Stimulated activated memory B cell treated with anti-CD40 and anti-IgM and Interleukin-4, amounts not matched to agents 10 μg/mL and 1 μg/mL and 100 μg/mL, for 72 hours (primary cell): ENCODE data around the gene MIER3.

Experiments
- ATAC-seq: fragments of 150-1000 bp; cut with Tn5 transposase; 2 replicates; pipeline ENCODE4 v1.10.0; 2021
- H3K27ac Mint-ChIP-seq: one replicate; pipeline ENCODE4 v1.8.0; 2022; ENCODE audit warnings: mild to moderate bottlenecking, mixed read lengths
- H3K27me3 Mint-ChIP-seq: one replicate; pipeline ENCODE4 v1.8.0; 2022; ENCODE audit warnings: mixed read lengths
- H3K36me3 Mint-ChIP-seq: one replicate; pipeline ENCODE4 v1.8.0; 2022; ENCODE audit warnings: mixed read lengths
- H3K4me1 Mint-ChIP-seq: one replicate; pipeline ENCODE4 v1.8.0; 2022; ENCODE audit warnings: mixed read lengths
- H3K4me3 Mint-ChIP-seq: one replicate; pipeline ENCODE4 v1.8.0; 2022; ENCODE audit warnings: mild to moderate bottlenecking, moderate library complexity, mixed read lengths
- H3K9me3 Mint-ChIP-seq: one replicate; pipeline ENCODE4 v1.8.0; 2022; ENCODE audit warnings: mixed read lengths

The MIER3 gene

GRCh38 chr5:56977021-56977420 is 25.1 kb upstream of the MIER3 start:
- H3K36me3 Mint-ChIP-seq: no peaks in the 10 kb centered on the region
- ATAC-seq: no peak
- H3K27me3 Mint-ChIP-seq: peaks cover under 1% of the 10 kb centered on the region
- H3K4me3 Mint-ChIP-seq: no peak overlapping the region
- no peaks in the 10 kb centered on the region for H3K4me1 Mint-ChIP-seq
- no peak overlapping the region for H3K27ac Mint-ChIP-seq
- no peaks in the 10 kb centered on the region for H3K9me3 Mint-ChIP-seq

DNA sequence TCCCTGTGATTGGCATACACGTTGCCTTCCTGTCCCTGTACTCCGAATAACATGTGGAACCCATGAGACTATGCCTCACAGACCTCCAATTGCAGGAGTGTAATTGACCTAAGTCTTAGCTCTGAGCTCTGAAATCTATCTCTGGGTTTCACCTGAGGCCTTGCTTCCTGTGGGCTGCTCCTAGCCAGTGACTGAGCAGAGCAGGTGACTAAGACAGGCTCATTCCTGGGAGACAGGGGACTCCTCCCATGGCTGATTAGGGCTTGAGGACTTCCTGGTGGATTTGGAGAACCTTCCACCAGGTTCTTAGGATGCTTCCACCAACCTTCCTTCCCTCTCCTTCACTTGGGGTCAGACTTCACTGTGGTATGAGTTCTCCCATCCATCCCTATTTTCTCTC is 22.3 kb upstream of the MIER3 start:
- Mint-ChIP-seq H3K4me3 (no peak overlapping the region), H3K27ac (no peak overlapping the region), H3K36me3 (no peaks in the 10 kb centered on the region), H3K9me3 (no peaks in the 10 kb centered on the region), H3K27me3 (peaks cover 11% of the 10 kb centered on the region), H3K4me1 (no peaks in the 10 kb centered on the region)
- ATAC-seq: no peak

DNA sequence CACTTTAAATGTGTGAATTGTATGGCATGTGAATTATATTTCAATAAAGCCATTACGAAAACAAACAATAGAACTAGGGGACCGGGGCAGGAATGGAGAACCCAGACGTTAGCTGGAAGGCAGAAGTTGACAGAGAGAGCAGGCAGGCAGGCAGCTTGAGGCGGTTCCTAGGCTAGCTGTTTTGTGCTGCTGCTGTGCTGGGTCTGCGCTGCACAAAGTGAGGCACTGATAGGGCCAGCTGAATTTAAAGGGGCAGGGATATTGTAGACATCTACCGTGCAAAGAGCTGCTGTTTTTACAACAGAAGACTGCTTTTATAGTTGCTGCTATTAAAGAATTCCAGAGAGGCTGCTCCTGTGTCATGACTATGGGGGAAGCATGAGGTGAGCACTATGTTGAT is 21.6 kb upstream of the MIER3 start:
- no peaks in the 10 kb centered on the region for H3K4me1 Mint-ChIP-seq
- H3K27ac Mint-ChIP-seq: no peak overlapping the region
- no peaks in the 10 kb centered on the region for H3K9me3 Mint-ChIP-seq
- H3K36me3 Mint-ChIP-seq: no peaks in the 10 kb centered on the region
- H3K4me3 Mint-ChIP-seq: no peak overlapping the region
- ATAC-seq: no peak
- H3K27me3 Mint-ChIP-seq: peaks cover 18% of the 10 kb centered on the region

DNA sequence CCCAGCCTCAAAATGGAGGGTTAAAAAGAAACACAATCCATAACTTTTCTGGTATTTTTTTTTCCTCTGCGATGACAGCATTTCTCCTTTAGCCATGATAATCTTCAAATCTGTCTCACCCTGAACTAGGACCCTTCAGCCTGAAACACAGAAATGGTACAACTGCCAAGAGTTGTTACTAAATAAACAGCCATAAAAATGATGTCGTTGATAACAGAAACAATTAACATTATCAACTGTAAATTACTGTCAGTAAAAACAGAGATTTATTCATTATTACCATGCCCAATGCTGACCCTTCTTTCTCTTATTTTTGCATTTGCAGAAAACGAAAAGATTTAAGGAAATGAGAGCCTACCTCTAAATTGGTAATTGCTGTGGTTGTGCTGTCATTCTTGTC is 19.4 kb upstream of the MIER3 start:
- Mint-ChIP-seq H3K36me3 (no peaks in the 10 kb centered on the region), H3K27ac (no peak overlapping the region), H3K4me3 (no peak overlapping the region), H3K4me1 (no peaks in the 10 kb centered on the region), H3K9me3 (no peaks in the 10 kb centered on the region), H3K27me3 (peaks cover 20% of the 10 kb centered on the region)
- no peak for ATAC-seq

GRCh38 chr5:56964173-56964572 is 12.2 kb upstream of the MIER3 start:
- Mint-ChIP-seq H3K4me3 (no peak overlapping the region), H3K4me1 (no peaks in the 10 kb centered on the region), H3K36me3 (no peaks in the 10 kb centered on the region), H3K27me3 (peaks cover 72% of the 10 kb centered on the region), H3K9me3 (no peaks in the 10 kb centered on the region), H3K27ac (no peak overlapping the region)
- ATAC-seq: no peak

DNA sequence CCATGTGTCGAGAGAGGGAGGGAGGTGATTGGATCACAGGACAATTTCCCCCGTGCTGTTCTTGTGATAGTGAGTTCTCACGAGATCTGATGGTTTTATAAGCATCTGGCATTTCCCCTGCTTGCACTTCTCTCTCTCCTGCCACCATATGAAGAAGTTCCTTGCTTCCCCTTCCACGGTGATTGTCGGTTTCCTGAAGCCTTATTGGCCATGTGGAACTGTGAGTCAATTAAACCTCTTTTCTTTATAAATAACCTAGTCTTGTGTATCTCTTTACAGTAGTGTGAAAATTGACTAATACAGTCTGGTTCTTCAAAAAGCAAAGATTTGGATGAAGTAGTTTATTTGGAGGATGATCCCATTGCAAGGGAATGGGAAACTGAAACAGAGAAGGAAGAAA is 11.3 kb upstream of the MIER3 start:
- Mint-ChIP-seq H3K9me3 (no peaks in the 10 kb centered on the region), H3K4me1 (no peaks in the 10 kb centered on the region)
- ATAC-seq: no peak

GRCh38 chr5:56962286-56962685 is 10.4 kb upstream of the MIER3 start:
- H3K27me3 Mint-ChIP-seq: peaks cover 67% of the 10 kb centered on the region
- no peak for ATAC-seq

More for the DNA sequence above, 11.3 kb upstream of the MIER3 start:
- Mint-ChIP-seq H3K27me3 (peaks cover 67% of the 10 kb centered on the region), H3K27ac (no peak overlapping the region), H3K36me3 (no peaks in the 10 kb centered on the region), H3K4me3 (no peak overlapping the region)

DNA sequence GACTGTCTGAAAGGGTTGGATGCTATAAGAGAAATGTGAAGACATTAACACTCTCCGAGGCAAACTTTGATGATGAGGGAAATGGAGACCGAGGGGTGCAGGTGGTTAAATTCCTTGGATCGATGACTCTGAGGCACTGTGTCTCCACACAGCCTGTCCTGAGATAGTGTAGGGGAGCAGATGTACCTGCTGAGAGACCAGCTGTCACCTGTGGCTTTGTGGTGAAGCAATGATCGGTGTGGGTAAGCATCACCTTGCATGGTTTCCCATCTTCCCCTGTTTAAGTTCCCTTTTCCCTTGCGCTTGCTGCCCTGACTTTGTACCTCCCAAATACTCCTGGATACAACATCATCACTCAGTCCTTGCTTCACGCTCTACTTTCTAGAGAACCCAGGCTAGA is 9.8 kb upstream of the MIER3 start:
- Mint-ChIP-seq H3K4me3 (no peak overlapping the region), H3K9me3 (no peaks in the 10 kb centered on the region), H3K27me3 (peaks cover 67% of the 10 kb centered on the region), H3K36me3 (no peaks in the 10 kb centered on the region), H3K27ac (no peak overlapping the region), H3K4me1 (no peaks in the 10 kb centered on the region)
- no peak for ATAC-seq

More at GRCh38 chr5:56962286-56962685, 10.4 kb upstream of the MIER3 start:
- no peaks in the 10 kb centered on the region for H3K4me1 Mint-ChIP-seq
- no peak overlapping the region for H3K4me3 Mint-ChIP-seq
- no peaks in the 10 kb centered on the region for H3K9me3 Mint-ChIP-seq
- H3K36me3 Mint-ChIP-seq: no peaks in the 10 kb centered on the region
- no peak overlapping the region for H3K27ac Mint-ChIP-seq

GRCh38 chr5:56959326-56959725 is 7.4 kb upstream of the MIER3 start:
- Mint-ChIP-seq H3K27me3 (peaks cover 45% of the 10 kb centered on the region), H3K9me3 (no peaks in the 10 kb centered on the region), H3K27ac (no peak overlapping the region), H3K4me3 (no peak overlapping the region), H3K36me3 (no peaks in the 10 kb centered on the region), H3K4me1 (no peaks in the 10 kb centered on the region)
- ATAC-seq: no peak

- Mint-ChIP-seq H3K9me3 (no peaks in the 10 kb centered on the region), H3K4me1 (no peaks in the 10 kb centered on the region), H3K27me3 (peaks cover 43% of the 10 kb centered on the region), H3K27ac (no peak overlapping the region), H3K36me3 (no peaks in the 10 kb centered on the region), H3K4me3 (no peak overlapping the region)
- ATAC-seq: no peak
Observed at GRCh38 chr5:56958595-56958994, 6.7 kb upstream of the MIER3 start.

GRCh38 chr5:56954262-56954661 is 2.3 kb upstream of the MIER3 start:
- Mint-ChIP-seq H3K9me3 (no peaks in the 10 kb centered on the region), H3K27me3 (no peaks in the 10 kb centered on the region), H3K4me3 (no peak overlapping the region), H3K27ac (no peak overlapping the region), H3K4me1 (peaks cover 27% of the 10 kb centered on the region), H3K36me3 (no peaks in the 10 kb centered on the region)
- ATAC-seq: no peak

- Mint-ChIP-seq H3K4me1 (peaks cover 31% of the 10 kb centered on the region), H3K4me3 (peak overlapping the region; percentile 90), H3K27ac (peak overlapping the region; percentile 65), H3K36me3 (no peaks in the 10 kb centered on the region), H3K9me3 (no peaks in the 10 kb centered on the region), H3K27me3 (no peaks in the 10 kb centered on the region)
- peak; percentile 75 for ATAC-seq
Observed at GRCh38 chr5:56951126-56951945, 587 bp downstream of the MIER3 start.

DNA sequence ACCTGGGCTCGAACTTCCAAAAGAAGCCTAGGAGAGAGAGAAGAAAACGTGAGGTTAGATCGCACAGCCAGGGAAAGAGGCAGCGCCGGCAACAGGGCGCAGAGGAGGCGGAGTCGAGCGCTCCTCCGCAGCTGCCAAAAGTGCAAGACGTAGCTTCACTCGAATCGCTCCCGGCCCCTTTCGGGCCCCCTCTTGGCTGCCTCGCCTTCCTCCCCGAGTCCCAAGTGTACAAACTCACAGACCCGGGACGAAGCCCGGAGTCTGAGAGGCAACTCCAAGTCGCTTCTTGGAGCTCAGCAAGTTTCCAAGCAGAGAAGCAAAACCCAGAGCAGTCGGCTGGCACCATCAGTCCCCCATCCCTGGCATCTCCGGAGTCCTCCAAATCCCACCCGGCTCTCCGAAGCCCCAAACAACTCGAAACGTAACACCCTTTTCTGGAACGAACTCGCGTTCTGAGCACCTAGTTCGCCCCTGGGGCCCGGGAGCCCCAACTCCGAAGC is 1.2 kb downstream of the MIER3 start:
- peak overlapping the region; percentile 65 for H3K27ac Mint-ChIP-seq
- H3K27me3 Mint-ChIP-seq: no peaks in the 10 kb centered on the region
- H3K36me3 Mint-ChIP-seq: no peaks in the 10 kb centered on the region
- H3K4me3 Mint-ChIP-seq: peak overlapping the region; percentile 90
- H3K9me3 Mint-ChIP-seq: no peaks in the 10 kb centered on the region
- H3K4me1 Mint-ChIP-seq: peaks cover 31% of the 10 kb centered on the region
- peak; percentile 64 for ATAC-seq

DNA sequence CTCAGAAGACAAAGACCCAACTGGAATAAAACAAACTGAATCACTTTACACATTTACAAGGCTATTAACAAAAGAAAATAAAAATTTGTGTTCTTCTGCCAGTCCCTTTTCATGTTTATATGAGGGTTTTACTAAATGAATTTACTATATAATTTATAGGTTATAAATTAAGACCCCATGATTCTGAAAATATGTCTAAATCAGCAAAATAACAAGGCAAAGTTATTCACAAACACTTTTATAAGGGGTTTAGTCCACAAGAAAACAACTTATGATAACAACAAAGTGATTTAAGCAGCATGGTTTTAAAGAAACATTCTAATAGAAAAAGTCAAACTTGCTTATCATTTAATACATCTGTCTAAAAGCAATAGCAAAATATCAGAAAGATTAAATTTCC is 4.9 kb downstream of the MIER3 start:
- no peak overlapping the region for H3K4me3 Mint-ChIP-seq

DNA sequence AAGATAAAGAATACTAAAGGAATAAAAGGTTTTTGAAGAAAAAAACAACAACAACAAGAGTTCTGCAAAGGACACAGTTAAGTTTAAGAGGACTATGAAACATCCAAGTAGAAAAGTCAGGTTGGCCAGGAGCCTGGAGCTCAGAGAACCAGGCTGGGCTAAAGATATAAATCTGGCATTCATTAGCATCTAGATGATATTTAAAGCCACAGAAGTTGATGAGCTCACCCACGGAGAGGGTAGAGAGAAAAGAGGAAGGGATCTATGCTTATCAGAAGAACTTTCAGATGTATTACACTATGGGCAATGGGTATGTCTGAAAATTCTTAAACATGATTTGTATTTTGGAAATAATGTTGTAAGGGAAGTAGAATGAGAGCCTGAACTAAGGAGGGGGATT is 9.9 kb downstream of the MIER3 start:
- no peak overlapping the region for H3K27ac Mint-ChIP-seq
- no peak overlapping the region for H3K4me3 Mint-ChIP-seq
- ATAC-seq: no peak
- H3K4me1 Mint-ChIP-seq: peaks cover 16% of the 10 kb centered on the region
- H3K27me3 Mint-ChIP-seq: no peaks in the 10 kb centered on the region
- H3K9me3 Mint-ChIP-seq: no peaks in the 10 kb centered on the region
- peaks cover 57% of the 10 kb centered on the region for H3K36me3 Mint-ChIP-seq

More for the DNA sequence above, 4.9 kb downstream of the MIER3 start:
- Mint-ChIP-seq H3K27me3 (no peaks in the 10 kb centered on the region), H3K4me1 (peaks cover 30% of the 10 kb centered on the region), H3K36me3 (peaks cover 20% of the 10 kb centered on the region), H3K27ac (no peak overlapping the region), H3K9me3 (no peaks in the 10 kb centered on the region)
- no peak for ATAC-seq

DNA sequence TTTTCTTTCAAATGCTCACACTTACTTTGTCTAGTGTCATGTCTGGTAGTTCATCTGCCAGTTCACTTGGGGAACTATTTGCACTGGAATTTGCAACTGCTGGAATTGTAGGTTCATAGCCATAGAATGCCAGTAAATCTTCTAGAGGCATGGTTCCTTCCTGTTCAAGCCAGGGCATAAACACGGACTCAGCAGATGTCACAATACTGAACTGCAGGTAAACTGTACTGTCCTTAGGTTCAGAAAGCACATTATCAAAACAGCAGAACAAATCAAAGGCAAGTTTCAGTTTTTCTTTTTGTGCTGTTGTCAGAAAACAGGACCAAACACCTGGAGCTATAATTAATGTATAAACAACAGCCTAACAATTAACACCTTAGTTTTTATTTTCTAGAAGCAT is 13.1 kb downstream of the MIER3 start:
- H3K27me3 Mint-ChIP-seq: no peaks in the 10 kb centered on the region
- no peak overlapping the region for H3K4me3 Mint-ChIP-seq
- peaks cover 77% of the 10 kb centered on the region for H3K36me3 Mint-ChIP-seq
- no peak overlapping the region for H3K27ac Mint-ChIP-seq
- no peak for ATAC-seq
- peaks cover 16% of the 10 kb centered on the region for H3K4me1 Mint-ChIP-seq
- H3K9me3 Mint-ChIP-seq: no peaks in the 10 kb centered on the region
